CD4-positive, alpha-beta T cell (primary cell): ENCODE data around the gene JAZF1. TPM values are rescaled to one million over a fixed set of nuclear protein-coding genes. Genes with fewer than 3 reads are reported as not detected.

ENCODE experiments used
- ATAC-seq: fragments of 200-7000 bp; cut with Tn5 transposase; one replicate; pipeline ENCODE4 v1.10.0; 2022; ENCODE audit warnings: mild to moderate bottlenecking; ENCODE audit not compliant: poor library complexity
- CTCF ChIA-PET: fragments of 350-600 bp; sonication (Branson Sonifier 250); formaldehyde crosslinking; loops from one replicate; lab custom pipeline; 2021; ENCODE audit warnings: antibody characterized with exemption, inconsistent platforms; lab: Charles Lee
- POLR2A ChIA-PET: fragments of 350-600 bp; sonication (Branson Sonifier 250); formaldehyde crosslinking; loops from one replicate; lab custom pipeline; 2021; ENCODE audit warnings: antibody characterized with exemption, inconsistent platforms; lab: Charles Lee
- DNase-seq, 14 experiments: peaks; one replicate each; pipeline ENCODE4 v3.0.0-alpha.2; 2013 to 2020; ENCODE audit warnings: mixed read lengths in 2 of 14
- H3K27ac ChIP-seq, 2 donors: one replicate each; pipeline versions ENCODE4 v1.5.1 to v1.7.0; 2013; ENCODE audit warnings: low read length in 2 of 2, low read depth in 1 of 2, mild to moderate bottlenecking in 1 of 2
- H3K27me3 ChIP-seq, 2 experiments: 1 replicate in 1 of 2; 2 replicates in 1 of 2; pipeline versions ENCODE4 v1.6.1 to v1.7.0; 2013; ENCODE audit warnings: low read length in 2 of 2, control low read depth in 1 of 2, mild to moderate bottlenecking in 1 of 2, moderate library complexity in 1 of 2; ENCODE audit not compliant: insufficient read depth in 2 of 2, control insufficient read depth in 1 of 2
- H3K36me3 ChIP-seq: one replicate; pipeline ENCODE4 v1.6.1; 2013; ENCODE audit warnings: low read length, control low read depth; ENCODE audit not compliant: insufficient read depth
- H3K4me1 ChIP-seq: one replicate; pipeline ENCODE4 v1.6.1; 2013; ENCODE audit warnings: low read length, control low read depth; ENCODE audit not compliant: insufficient read depth
- H3K4me3 ChIP-seq: one replicate; pipeline ENCODE4 v1.5.1; 2013; ENCODE audit warnings: mild to moderate bottlenecking, low read length, moderate library complexity
- H3K9me3 ChIP-seq, 2 experiments: 1 replicate in 1 of 2; 2 replicates in 1 of 2; pipeline versions ENCODE4 v1.6.1 to v1.7.0; 2013; ENCODE audit warnings: low read length in 2 of 2, mild to moderate bottlenecking in 2 of 2, control low read depth in 1 of 2, moderate library complexity in 1 of 2; ENCODE audit not compliant: control insufficient read depth in 1 of 2, insufficient read depth in 1 of 2
- H3K27ac Mint-ChIP-seq: one replicate; pipeline ENCODE4 v1.8.0; 2020; ENCODE audit warnings: mixed read lengths
- H3K27me3 Mint-ChIP-seq: one replicate; pipeline ENCODE4 v1.8.0; 2021; ENCODE audit warnings: mixed read lengths
- H3K36me3 Mint-ChIP-seq: one replicate; pipeline ENCODE4 v1.8.0; 2021; ENCODE audit warnings: low read depth, mixed read lengths
- H3K4me1 Mint-ChIP-seq: one replicate; pipeline ENCODE4 v1.8.0; 2021; ENCODE audit warnings: low read depth, mixed read lengths
- H3K4me3 Mint-ChIP-seq: one replicate; pipeline ENCODE4 v1.8.0; 2020; ENCODE audit warnings: mild to moderate bottlenecking, mixed read lengths
- H3K9me3 Mint-ChIP-seq: one replicate; pipeline ENCODE4 v1.8.0; 2020; ENCODE audit warnings: mixed read lengths
- CTCF ChIP-seq: fragments of 200-600 bp; IDR thresholded peaks from one replicate; pipeline ENCODE4 v1.8.0; 2022; ENCODE audit warnings: antibody characterized with exemption, mild to moderate bottlenecking
- intact Hi-C, 2 experiments: fragments of 100-400 bp; cut with DNase I in 1 of 2; cut with micrococcal nuclease in 1 of 2; formaldehyde crosslinking; loops; one replicate each; pipeline versions ENCODE4 v1.15.1 to v1.9.0; 2023 to 2025; cut with DNase I, micrococcal nuclease
- total RNA-seq, 174 experiments: library from RNA in 2 of 174; stranded (reverse) in 2 of 174; gene quantifications; one replicate each; pipeline ENCODE4 v1.2.3 and lab custom pipeline; 2021 to 2026

Gene JAZF1
- total RNA-seq, 2 experiments from 2014 or later = 9.9 to 11.1 TPM

- Histone ChIP-seq H3K9me3 (no peaks in the 10 kb centered on the region), H3K27me3 (no peaks in the 10 kb centered on the region), H3K27ac (no peak overlapping the region), H3K4me3 (no peak overlapping the region), H3K4me1 (peaks cover 7% of the 10 kb centered on the region), H3K36me3 (peaks cover 20% of the 10 kb centered on the region)
- no peak for TF ChIP-seq CTCF
- no peak overlapping the region for H3K4me3 Mint-ChIP-seq
- H3K27me3 Mint-ChIP-seq = no peaks in the 10 kb centered on the region
- ATAC-seq = no peak
- H3K36me3 Mint-ChIP-seq = peaks cover 35% of the 10 kb centered on the region
- CTCF ChIA-PET = no interaction called here
- H3K9me3 Mint-ChIP-seq = no peaks in the 10 kb centered on the region
- H3K27ac Mint-ChIP-seq = no peak overlapping the region
- DNase-seq = no peak
- POLR2A ChIA-PET = interaction anchor here (0.8 kb wide), 1 partner anchor 14 kb away, joined by 3 read pairs; no protein-coding TSS in a partner anchor
- peaks cover 17% of the 10 kb centered on the region for H3K4me1 Mint-ChIP-seq
- intact Hi-C loops = no loop called here
These were observed 345.2 kb downstream of the JAZF1 start for GRCh38 chr7:27835376-27835775.

GRCh38 chr7:27834179-27834921 lies 346.2 kb downstream of the JAZF1 start:
- ATAC-seq (no peak), DNase-seq (no peak)
- Mint-ChIP-seq H3K4me3 (no peak overlapping the region), H3K27ac (no peak overlapping the region), H3K36me3 (peaks cover 41% of the 10 kb centered on the region), H3K27me3 (no peaks in the 10 kb centered on the region), H3K9me3 (no peaks in the 10 kb centered on the region), H3K4me1 (peaks cover 6% of the 10 kb centered on the region)
- Histone ChIP-seq H3K27ac (no peak overlapping the region), H3K4me3 (no peak overlapping the region), H3K36me3 (peaks cover 16% of the 10 kb centered on the region), H3K9me3 (no peaks in the 10 kb centered on the region), H3K27me3 (no peaks in the 10 kb centered on the region), H3K4me1 (no peaks in the 10 kb centered on the region)
- intact Hi-C loops = no loop called here
- POLR2A ChIA-PET = interaction anchor here (0.6 kb wide), 1 partner anchor 270 kb away, joined by 3 read pairs; no protein-coding TSS in a partner anchor
- CTCF ChIA-PET = no interaction called here
- no peak for TF ChIP-seq CTCF

- DNase-seq = no peak
- no peaks in the 10 kb centered on the region for H3K4me1 Mint-ChIP-seq
- H3K4me1 ChIP-seq = no peaks in the 10 kb centered on the region
- no peak overlapping the region for H3K27ac Mint-ChIP-seq
- POLR2A ChIA-PET = no interaction called here
- CTCF ChIA-PET = no interaction called here
- H3K36me3 Mint-ChIP-seq = peaks cover 86% of the 10 kb centered on the region
- intact Hi-C loops = loop anchor here in 1 of 2 experiments (10.0 kb wide), 1 partner anchor 198 kb away; no protein-coding TSS in a partner anchor
- H3K9me3 ChIP-seq = no peaks in the 10 kb centered on the region
- H3K9me3 Mint-ChIP-seq = no peaks in the 10 kb centered on the region
- H3K27ac ChIP-seq = no peak overlapping the region
- no peaks in the 10 kb centered on the region for H3K27me3 Mint-ChIP-seq
- no peak overlapping the region for H3K4me3 Mint-ChIP-seq
- H3K27me3 ChIP-seq = no peaks in the 10 kb centered on the region
- peaks cover 23% of the 10 kb centered on the region for H3K36me3 ChIP-seq
- no peak for ATAC-seq
- no peak for TF ChIP-seq CTCF
- H3K4me3 ChIP-seq = no peak overlapping the region
These were observed 354.2 kb downstream of the JAZF1 start for GRCh38 chr7:27826357-27826756.
